Common myeloid progenitor, CD34-positive (primary cell): ENCODE results near the gene FRMD3.

Experiments used
- CTCF ChIA-PET: fragments of 350-600 bp; sonication (Branson Sonifier 250); formaldehyde crosslinking; loops from one replicate; lab custom pipeline; 2021; ENCODE audit warnings: antibody characterized with exemption; lab: Charles Lee
- POLR2A ChIA-PET: fragments of 350-600 bp; sonication (Branson Sonifier 250); formaldehyde crosslinking; loops from one replicate; lab custom pipeline; 2021; ENCODE audit warnings: antibody characterized with exemption; lab: Charles Lee
- DNase-seq, 3 donors: peaks; one replicate each; pipeline versions ENCODE4 v3.0.0 to v3.0.0-alpha.2; 2013
- H3K27ac ChIP-seq, 2 experiments: 1 replicate in 1 of 2; 2 replicates in 1 of 2; pipeline ENCODE4 v1.7.0; 2013; ENCODE audit warnings: inconsistent platforms in 2 of 2, low read length in 2 of 2, mild to moderate bottlenecking in 2 of 2, low read depth in 1 of 2, moderate library complexity in 1 of 2; ENCODE audit not compliant: severe bottlenecking in 2 of 2, insufficient read depth in 1 of 2, poor library complexity in 1 of 2
- H3K27me3 ChIP-seq, 5 experiments: replicated peaks in 2 of 5; 1 replicate in 3 of 5; 2 replicates in 2 of 5; pipeline versions ENCODE4 v1.6.1 to v1.7.0; 2013; ENCODE audit warnings: low read length in 4 of 5, mild to moderate bottlenecking in 2 of 5, moderate library complexity in 2 of 5, inconsistent platforms in 1 of 5; ENCODE audit not compliant: insufficient read depth in 5 of 5, control insufficient read depth in 4 of 5
- H3K36me3 ChIP-seq, 4 experiments: 1 replicate in 2 of 4; 2 replicates in 2 of 4; pipeline versions ENCODE4 v1.6.1 to v1.7.0; 2013; ENCODE audit warnings: low read length in 3 of 4, control low read depth in 1 of 4, mild to moderate bottlenecking in 1 of 4; ENCODE audit not compliant: control insufficient read depth in 4 of 4, insufficient read depth in 4 of 4
- H3K4me1 ChIP-seq, 4 experiments: 1 replicate in 3 of 4; 2 replicates in 1 of 4; pipeline versions ENCODE4 v1.6.1 to v1.7.1; 2013; ENCODE audit warnings: low read length in 3 of 4, mild to moderate bottlenecking in 3 of 4, control low read depth in 1 of 4, inconsistent platforms in 1 of 4, moderate library complexity in 1 of 4; ENCODE audit not compliant: control insufficient read depth in 4 of 4, insufficient read depth in 4 of 4; ENCODE audit errors: control extremely low read depth in 1 of 4
- H3K4me3 ChIP-seq, 7 experiments: 1 replicate in 4 of 7; 2 replicates in 3 of 7; pipeline versions ENCODE4 v1.5.1 to v1.7.0; 2013; ENCODE audit warnings: mild to moderate bottlenecking in 7 of 7, low read length in 6 of 7, moderate library complexity in 6 of 7, inconsistent platforms in 2 of 7, low read depth in 2 of 7, control low read depth in 1 of 7; ENCODE audit not compliant: insufficient read depth in 4 of 7, control insufficient read depth in 1 of 7; ENCODE audit errors: extremely low read depth in 1 of 7
- H3K9me3 ChIP-seq, 5 experiments: 1 replicate in 4 of 5; 2 replicates in 1 of 5; pipeline versions ENCODE4 v1.6.1 to v1.7.1; 2013; ENCODE audit warnings: low read length in 4 of 5, mild to moderate bottlenecking in 2 of 5, inconsistent platforms in 1 of 5, low read depth in 1 of 5, moderate library complexity in 1 of 5; ENCODE audit not compliant: control insufficient read depth in 4 of 5, insufficient read depth in 2 of 5; ENCODE audit errors: control extremely low read depth in 1 of 5
- WGBS: methylation state at CpG from one replicate; pipeline ENCODE4 v1.1.5; 2013; ENCODE audit not compliant: insufficient coverage; 5-methylcytosine and 5-hydroxymethylcytosine counted together

FRMD3 gene

GRCh38 chr9:83327750-83328622 is 210.2 kb downstream of the FRMD3 start:
- H3K27me3 ChIP-seq: no peaks in the 10 kb centered on the region
- POLR2A ChIA-PET: no interaction called here
- H3K4me3 ChIP-seq: no peak overlapping the region
- 100% methylated on average over 2 of the region's 6 CpGs for WGBS
- no peaks in the 10 kb centered on the region for H3K36me3 ChIP-seq
- CTCF ChIA-PET: no interaction called here
- peaks cover 0 to 1% (median 0%) of the 10 kb centered on the region in 5 experiments for H3K9me3 ChIP-seq
- no peak for DNase-seq
- H3K4me1 ChIP-seq: no peaks in the 10 kb centered on the region
- no peak overlapping the region for H3K27ac ChIP-seq

- H3K4me3 ChIP-seq: no peak overlapping the region
- POLR2A ChIA-PET: no interaction called here
- 100% methylated on average over 1 of the region's 3 CpGs for WGBS
- no peak for DNase-seq
- no peak overlapping the region for H3K27ac ChIP-seq
- no peaks in the 10 kb centered on the region for H3K4me1 ChIP-seq
- H3K27me3 ChIP-seq: no peaks in the 10 kb centered on the region
- CTCF ChIA-PET: no interaction called here
- no peaks in the 10 kb centered on the region for H3K36me3 ChIP-seq
- peaks cover 0 to 2% (median 0%) of the 10 kb centered on the region in 5 experiments for H3K9me3 ChIP-seq
These were observed 210.9 kb downstream of the FRMD3 start for GRCh38 chr9:83327323-83327722.

- POLR2A ChIA-PET: no interaction called here
- CTCF ChIA-PET: interaction anchor here (1.2 to 1.6 kb wide), 2 partner anchors 11 to 14 kb away, joined by 3 to 9 read pairs; no protein-coding TSS in a partner anchor
- H3K4me3 ChIP-seq: no peak overlapping the region
- DNase-seq: no peak
- WGBS: 100% methylated on average over 2 of the region's 3 CpGs
- no peak overlapping the region for H3K27ac ChIP-seq
- no peaks in the 10 kb centered on the region for H3K36me3 ChIP-seq
- H3K9me3 ChIP-seq: peaks cover 0 to 5% (median 0%) of the 10 kb centered on the region in 5 experiments
- H3K4me1 ChIP-seq: no peaks in the 10 kb centered on the region
- H3K27me3 ChIP-seq: no peaks in the 10 kb centered on the region
These were observed 215.1 kb downstream of the FRMD3 start for GRCh38 chr9:83323148-83323547.

GRCh38 chr9:83322438-83322837 is 215.8 kb downstream of the FRMD3 start:
- Histone ChIP-seq H3K9me3 (peaks cover 0 to 5% (median 0%) of the 10 kb centered on the region in 5 experiments), H3K36me3 (no peaks in the 10 kb centered on the region), H3K27me3 (no peaks in the 10 kb centered on the region), H3K27ac (no peak overlapping the region), H3K4me1 (no peaks in the 10 kb centered on the region), H3K4me3 (no peak overlapping the region)
- CTCF ChIA-PET: interaction anchor here (0.5 to 1.6 kb wide), 4 partner anchors 12 to 31 kb away, joined by 3 to 9 read pairs (median 3); no protein-coding TSS in a partner anchor
- POLR2A ChIA-PET: no interaction called here
- WGBS: no CpG with 5 or more reads among the region's 1 CpG
- no peak for DNase-seq

GRCh38 chr9:83317244-83317643 is 221.0 kb downstream of the FRMD3 start:
- Histone ChIP-seq H3K4me3 (no peak overlapping the region), H3K27me3 (no peaks in the 10 kb centered on the region), H3K4me1 (no peaks in the 10 kb centered on the region), H3K27ac (no peak overlapping the region), H3K36me3 (no peaks in the 10 kb centered on the region), H3K9me3 (peaks cover 0 to 9% (median 2%) of the 10 kb centered on the region in 5 experiments)
- DNase-seq: no peak
- CTCF ChIA-PET: interaction anchor here (1.2 kb wide), 1 partner anchor 18 kb away, joined by 3 read pairs; no protein-coding TSS in a partner anchor
- POLR2A ChIA-PET: no interaction called here
- 79% methylated on average over 2 of the region's 2 CpGs for whole genome bisulfite sequencing

- CTCF ChIA-PET: no interaction called here
- no peak overlapping the region for H3K4me3 ChIP-seq
- no peak for DNase-seq
- WGBS: 100% methylated on average over 4 of the region's 4 CpGs
- H3K9me3 ChIP-seq: peaks cover 0 to 9% (median 2%) of the 10 kb centered on the region in 5 experiments
- H3K27me3 ChIP-seq: no peaks in the 10 kb centered on the region
- no peak overlapping the region for H3K27ac ChIP-seq
- POLR2A ChIA-PET: no interaction called here
- H3K36me3 ChIP-seq: no peaks in the 10 kb centered on the region
- no peaks in the 10 kb centered on the region for H3K4me1 ChIP-seq
These were observed 222.6 kb downstream of the FRMD3 start for GRCh38 chr9:83315649-83316048.

GRCh38 chr9:83313781-83314180 is 224.4 kb downstream of the FRMD3 start:
- WGBS: 96% methylated on average over 5 of the region's 6 CpGs
- Histone ChIP-seq H3K27me3 (no peaks in the 10 kb centered on the region), H3K27ac (no peak overlapping the region), H3K4me1 (no peaks in the 10 kb centered on the region), H3K4me3 (no peak overlapping the region), H3K36me3 (no peaks in the 10 kb centered on the region), H3K9me3 (peaks cover 0 to 5% (median 2%) of the 10 kb centered on the region in 5 experiments)
- POLR2A ChIA-PET: no interaction called here
- CTCF ChIA-PET: no interaction called here
- DNase-seq: no peak
